ENCODE data around the gene RFX2. TPM values are rescaled to one million over a fixed set of nuclear protein-coding genes. Genes with fewer than 3 reads are reported as not detected.

The RFX2 gene
- total RNA-seq, 2 donors from 2014 or later: 10.5 to 11.5 TPM

Other genes starting within 250 kb of the RFX2 start
- gene FUT5, start 240.0 kb downstream of the RFX2 start, total RNA-seq: not detected
- 100 to 1,000 TPM; 503 to 537 TPM for gene NDUFA11, start 206.7 kb downstream of the RFX2 start, total RNA-seq
- 1 to 10 TPM; 1.9 to 3.3 TPM for gene VMAC, start 205.6 kb downstream of the RFX2 start, total RNA-seq
- gene CAPS, start 196.2 kb downstream of the RFX2 start, total RNA-seq: 1 to 10 TPM; 6.6 to 6.9 TPM
- gene RANBP3, start 132.4 kb downstream of the RFX2 start, total RNA-seq: 10 to 100 TPM; 44.7 to 52.7 TPM
- gene ACSBG2, start 25.2 kb upstream of the RFX2 start, total RNA-seq: not detected
- 10 to 100 TPM; 40.1 to 51.4 TPM for gene MLLT1, start 169.5 kb upstream of the RFX2 start, total RNA-seq
- not detected for gene ACER1, start 223.1 kb upstream of the RFX2 start, total RNA-seq